Measurements from ENCODE around the gene NMU. TPM values are rescaled to one million over a fixed set of nuclear protein-coding genes. Genes with fewer than 3 reads are reported as not detected.

Gene NMU
- total and polyA plus RNA-seq, 2 donors from 2014 or later, result 0.54 to 0.79 TPM

DNA sequence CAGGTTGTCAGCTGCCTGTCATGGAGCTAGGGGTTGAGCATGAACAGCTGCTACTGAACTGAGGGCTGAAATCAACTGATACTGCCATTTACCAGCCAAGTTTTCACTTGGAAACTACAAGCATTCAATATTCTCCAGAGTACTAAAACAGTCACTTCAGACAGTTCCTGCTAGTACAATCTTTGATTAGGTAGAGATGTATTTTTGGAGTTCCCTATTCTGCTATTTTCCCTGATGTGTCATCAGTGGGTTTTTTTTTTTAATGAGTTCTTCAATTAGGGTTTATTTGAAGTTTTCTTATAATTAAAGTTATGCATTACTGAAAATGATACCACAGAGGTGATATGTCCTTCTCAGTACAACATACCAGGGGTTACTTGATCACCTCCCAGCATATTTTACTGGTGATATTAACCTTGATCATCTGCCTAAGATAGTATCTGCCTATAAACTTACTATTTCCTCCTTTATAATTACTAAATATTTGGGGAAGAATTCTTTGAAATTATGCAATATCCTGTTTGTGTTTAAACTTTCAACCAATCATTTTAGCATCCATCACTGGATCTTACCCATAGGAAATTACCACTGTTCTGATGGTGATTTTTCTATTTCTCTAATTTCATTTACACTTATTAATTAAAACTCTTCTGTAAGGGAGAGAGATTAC lies 57.6 kb downstream of the NMU start:
- no peak overlapping the region for H3K4me3 ChIP-seq (ENCODE audit: low read length in 3 of 3)
- intact Hi-C loops (cut with DNase I), result no loop called here
- H3K9me3 ChIP-seq (ENCODE audit: control insufficient read depth in 2 of 3, insufficient read depth in 1 of 3, low read length in 3 of 3), result peaks cover 0 to 10% (median 0%) of the 10 kb centered on the region in 3 donors
- H3K27me3 ChIP-seq (ENCODE audit: control insufficient read depth, insufficient read depth, low read length), result no peaks in the 10 kb centered on the region
- no peaks in the 10 kb centered on the region for H3K36me3 ChIP-seq (ENCODE audit: control insufficient read depth in 2 of 3, insufficient read depth in 3 of 3, low read length in 3 of 3)
- no peak overlapping the region for H3K27ac ChIP-seq (ENCODE audit: low read depth in 2 of 2, low read length in 2 of 2)
- no peaks in the 10 kb centered on the region for H3K4me1 ChIP-seq (ENCODE audit: control insufficient read depth in 2 of 3, insufficient read depth in 2 of 3, low read depth in 1 of 3, low read length in 3 of 3)
- TF ChIP-seq, protein P1, sequence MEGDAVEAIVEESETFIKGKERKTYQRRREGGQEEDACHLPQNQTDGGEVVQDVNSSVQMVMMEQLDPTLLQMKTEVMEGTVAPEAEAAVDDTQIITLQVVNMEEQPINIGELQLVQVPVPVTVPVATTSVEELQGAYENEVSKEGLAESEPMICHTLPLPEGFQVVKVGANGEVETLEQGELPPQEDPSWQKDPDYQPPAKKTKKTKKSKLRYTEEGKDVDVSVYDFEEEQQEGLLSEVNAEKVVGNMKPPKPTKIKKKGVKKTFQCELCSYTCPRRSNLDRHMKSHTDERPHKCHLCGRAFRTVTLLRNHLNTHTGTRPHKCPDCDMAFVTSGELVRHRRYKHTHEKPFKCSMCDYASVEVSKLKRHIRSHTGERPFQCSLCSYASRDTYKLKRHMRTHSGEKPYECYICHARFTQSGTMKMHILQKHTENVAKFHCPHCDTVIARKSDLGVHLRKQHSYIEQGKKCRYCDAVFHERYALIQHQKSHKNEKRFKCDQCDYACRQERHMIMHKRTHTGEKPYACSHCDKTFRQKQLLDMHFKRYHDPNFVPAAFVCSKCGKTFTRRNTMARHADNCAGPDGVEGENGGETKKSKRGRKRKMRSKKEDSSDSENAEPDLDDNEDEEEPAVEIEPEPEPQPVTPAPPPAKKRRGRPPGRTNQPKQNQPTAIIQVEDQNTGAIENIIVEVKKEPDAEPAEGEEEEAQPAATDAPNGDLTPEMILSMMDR (IDR thresholded peaks at IDR 0.05; ENCODE audit: borderline replicate concordance, extremely low read depth, insufficient read depth), result no peak
- DNase-seq, result no peak
- no peak for FAIRE-seq
- no peak overlapping the region for H3K9ac ChIP-seq (ENCODE audit: low read length in 3 of 3)

DNA sequence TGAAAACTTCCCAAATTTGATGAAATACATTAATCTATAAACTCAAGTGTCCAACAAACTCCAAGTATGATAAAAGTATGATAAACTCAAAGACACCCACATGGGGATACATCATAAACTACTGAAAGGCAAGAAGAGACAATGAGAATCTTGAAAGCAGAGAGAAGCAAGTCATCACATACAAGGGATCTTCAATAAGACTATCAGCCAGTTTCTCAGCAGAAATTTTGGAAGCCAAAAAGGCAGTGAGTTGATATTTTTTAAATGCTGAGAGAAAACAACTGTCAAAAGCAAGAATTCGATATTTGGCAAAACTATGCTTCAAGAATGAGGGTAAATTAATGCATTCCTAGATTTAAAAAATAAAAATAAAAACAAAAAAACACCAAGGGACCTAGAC lies 60.6 kb downstream of the NMU start:
- no peak overlapping the region for H3K27ac ChIP-seq (ENCODE audit: low read depth in 2 of 2, low read length in 2 of 2)
- H3K9me3 ChIP-seq (ENCODE audit: control insufficient read depth in 2 of 3, insufficient read depth in 1 of 3, low read length in 3 of 3), result peaks cover 0 to 8% (median 0%) of the 10 kb centered on the region in 3 donors
- H3K36me3 ChIP-seq (ENCODE audit: control insufficient read depth in 2 of 3, insufficient read depth in 3 of 3, low read length in 3 of 3), result no peaks in the 10 kb centered on the region
- no peaks in the 10 kb centered on the region for H3K27me3 ChIP-seq (ENCODE audit: control insufficient read depth, insufficient read depth, low read length)
- H3K4me1 ChIP-seq (ENCODE audit: control insufficient read depth in 2 of 3, insufficient read depth in 2 of 3, low read depth in 1 of 3, low read length in 3 of 3), result no peaks in the 10 kb centered on the region
- TF ChIP-seq, protein P1 (IDR thresholded peaks at IDR 0.05; ENCODE audit: borderline replicate concordance, extremely low read depth, insufficient read depth), result no peak
- H3K4me3 ChIP-seq (ENCODE audit: low read length in 3 of 3), result no peak overlapping the region
- DNase-seq, result no peak
- no peak for FAIRE-seq
- H3K9ac ChIP-seq (ENCODE audit: low read length in 3 of 3), result no peak overlapping the region
- intact Hi-C loops (cut with DNase I), result no loop called here

DNA sequence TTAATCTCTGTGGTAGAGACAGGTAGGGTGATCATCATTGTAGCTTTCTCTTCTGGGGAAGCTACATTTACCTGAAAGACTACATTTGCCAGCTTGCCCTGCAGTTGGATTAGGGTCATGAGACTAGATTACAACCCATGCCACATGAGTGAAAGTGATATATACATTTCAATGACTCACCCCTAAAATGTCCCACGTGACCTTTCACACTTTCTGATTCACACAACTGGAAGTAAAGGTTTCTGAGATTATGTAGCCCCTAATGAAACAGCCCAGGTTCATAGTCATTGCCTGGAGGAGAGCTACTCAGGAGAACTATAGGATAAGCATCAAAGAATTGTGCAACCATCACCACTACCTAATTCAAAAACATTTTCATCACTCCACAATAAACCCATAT lies 61.8 kb downstream of the NMU start:
- DNase-seq (no peak), FAIRE-seq (no peak)
- H3K9me3 ChIP-seq (ENCODE audit: control insufficient read depth in 2 of 3, insufficient read depth in 1 of 3, low read length in 3 of 3), result peaks cover 0 to 8% (median 0%) of the 10 kb centered on the region in 3 donors
- H3K36me3 ChIP-seq (ENCODE audit: control insufficient read depth in 2 of 3, insufficient read depth in 3 of 3, low read length in 3 of 3), result no peaks in the 10 kb centered on the region
- H3K4me1 ChIP-seq (ENCODE audit: control insufficient read depth in 2 of 3, insufficient read depth in 2 of 3, low read depth in 1 of 3, low read length in 3 of 3), result no peaks in the 10 kb centered on the region
- H3K4me3 ChIP-seq (ENCODE audit: low read length in 3 of 3), result no peak overlapping the region
- TF ChIP-seq, protein P1 (IDR thresholded peaks at IDR 0.05; ENCODE audit: borderline replicate concordance, extremely low read depth, insufficient read depth), result no peak
- no peak overlapping the region for H3K9ac ChIP-seq (ENCODE audit: low read length in 3 of 3)
- H3K27me3 ChIP-seq (ENCODE audit: control insufficient read depth, insufficient read depth, low read length), result no peaks in the 10 kb centered on the region
- intact Hi-C loops (cut with DNase I), result no loop called here
- H3K27ac ChIP-seq (ENCODE audit: low read depth in 2 of 2, low read length in 2 of 2), result no peak overlapping the region

DNA sequence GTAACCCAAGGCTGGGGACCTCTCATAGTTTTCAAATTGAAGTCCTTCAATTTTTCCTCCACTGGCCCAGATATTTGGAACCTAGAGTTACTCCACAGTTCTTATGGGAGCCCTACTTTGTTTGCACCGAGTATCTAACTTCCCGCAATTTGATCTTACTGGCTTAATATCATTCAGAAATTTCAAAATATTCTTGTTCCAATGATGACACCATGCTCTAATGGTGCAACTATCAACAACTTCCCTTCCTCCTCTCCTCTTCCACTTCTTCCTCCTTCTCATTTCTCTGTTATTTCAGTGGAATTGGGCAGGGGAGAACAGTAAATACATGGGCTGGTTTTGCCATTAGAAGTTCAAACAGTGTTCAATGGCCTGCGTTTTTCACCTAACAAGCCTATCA lies 64.3 kb downstream of the NMU start:
- H3K36me3 ChIP-seq (ENCODE audit: control insufficient read depth in 2 of 3, insufficient read depth in 3 of 3, low read length in 3 of 3), result no peaks in the 10 kb centered on the region
- DNase-seq (no peak), FAIRE-seq (no peak)
- H3K9me3 ChIP-seq (ENCODE audit: control insufficient read depth in 2 of 3, insufficient read depth in 1 of 3, low read length in 3 of 3), result peaks cover 0 to 8% (median 0%) of the 10 kb centered on the region in 3 donors
- TF ChIP-seq, protein P1 (IDR thresholded peaks at IDR 0.05; ENCODE audit: borderline replicate concordance, extremely low read depth, insufficient read depth), result no peak
- intact Hi-C loops (cut with DNase I), result no loop called here
- H3K4me3 ChIP-seq (ENCODE audit: low read length in 3 of 3), result no peak overlapping the region
- no peaks in the 10 kb centered on the region for H3K4me1 ChIP-seq (ENCODE audit: control insufficient read depth in 2 of 3, insufficient read depth in 2 of 3, low read depth in 1 of 3, low read length in 3 of 3)
- no peaks in the 10 kb centered on the region for H3K27me3 ChIP-seq (ENCODE audit: control insufficient read depth, insufficient read depth, low read length)
- no peak overlapping the region for H3K27ac ChIP-seq (ENCODE audit: low read depth in 2 of 2, low read length in 2 of 2)
- H3K9ac ChIP-seq (ENCODE audit: low read length in 3 of 3), result no peak overlapping the region

Measured in kidney (tissue), 14 donors.